Prostate gland (tissue), 2 donors: Measurements from ENCODE around the gene NPB. TPM values are rescaled to one million over a fixed set of nuclear protein-coding genes. Genes with fewer than 3 reads are reported as not detected.

Experiments used
- DNase-seq: peaks from one replicate; pipeline ENCODE4 v3.0.0-alpha.2; 2019; ENCODE audit warnings: low spot score
- H3K27ac ChIP-seq, 2 donors: fragments of 200-600 bp; sonication (generic); 2 replicates each; pipeline ENCODE4 v1.5.1; 2017 to 2019
- H3K27me3 ChIP-seq: fragments of 200-600 bp; sonication (generic); replicated peaks from 2 replicates; pipeline ENCODE4 v1.5.1; 2019; ENCODE audit not compliant: insufficient read depth
- H3K36me3 ChIP-seq, 2 donors: fragments of 200-600 bp; sonication (generic); 1 replicate in 1 of 2; 2 replicates in 1 of 2; pipeline versions ENCODE4 v1.5.1 to v1.8.1; 2017 to 2019
- H3K4me1 ChIP-seq: fragments of 200-600 bp; sonication (generic); replicated peaks from 2 replicates; pipeline ENCODE4 v1.5.1; 2019
- H3K4me3 ChIP-seq, 2 donors: fragments of 200-600 bp; sonication (generic); 2 replicates each; pipeline ENCODE4 v1.5.1; 2017 to 2019
- H3K9me3 ChIP-seq: fragments of 200-600 bp; sonication (generic); 2 replicates; pipeline ENCODE4 v1.5.1; 2017
- CTCF ChIP-seq, 4 experiments: fragments of 200-600 bp in 2 of 4; fragments of 450-650 bp in 2 of 4; sonication (generic) in 2 of 4; IDR thresholded peaks; 1 replicate in 3 of 4; 2 replicates in 1 of 4; pipeline ENCODE4 v1.5.1; 2016 to 2019; ENCODE audit warnings: antibody characterized with exemption in 4 of 4, mild to moderate bottlenecking in 2 of 4, moderate library complexity in 2 of 4
- POLR2A ChIP-seq: fragments of 450-650 bp; IDR thresholded peaks from one replicate; pipeline ENCODE4 v1.6.1; 2016; ENCODE audit warnings: antibody characterized with exemption, mild to moderate bottlenecking
- POLR2AphosphoS5 ChIP-seq: sonication (generic); formaldehyde crosslinking; IDR thresholded peaks from one replicate; pipeline ENCODE4 v1.6.1; 2017; ENCODE audit warnings: antibody characterized with exemption
- WGBS: methylation state at CpG from one replicate; pipeline ENCODE4 v1.1.5; 2018; 5-methylcytosine and 5-hydroxymethylcytosine counted together
- intact Hi-C: fragments of 100-400 bp; cut with DNase I; formaldehyde crosslinking; loops from one replicate; pipeline ENCODE4 v1.14.2; 2022
- total RNA-seq, 2 donors: library from RNA; depleted of rRNA; stranded (reverse); fragments of >200 nt; gene quantifications; one replicate each; pipeline ENCODE4 v1.1.0, GENCODE V29; 2016

NPB gene
- total RNA-seq, 2 donors from 2014 or later, result 9.8 to 10.9 TPM

- Histone ChIP-seq H3K4me1 (peaks cover 22% of the 10 kb centered on the region), H3K27me3 (no peaks in the 10 kb centered on the region), H3K9me3 (no peaks in the 10 kb centered on the region), H3K36me3 (no peaks in the 10 kb centered on the region), H3K27ac (peak overlapping the region; percentile 83 to 85), H3K4me3 (peak overlapping the region; percentile 89 to 98)
- TF ChIP-seq CTCF (IDR thresholded peaks at IDR 0.05), result no peak
- intact Hi-C loops, result no loop called here
- 1% methylated on average over 10 of the region's 78 CpGs for WGBS
- DNase-seq, result no peak
Observed at GRCh38 chr17:81927152-81927652, 25.2 kb downstream of the NPB start.

- peaks cover 22% of the 10 kb centered on the region for H3K4me1 ChIP-seq
- intact Hi-C loops, result no loop called here
- no peaks in the 10 kb centered on the region for H3K9me3 ChIP-seq
- H3K27ac ChIP-seq, result peak within 1 kb of the TSS; percentile 83 to 85
- TF ChIP-seq POLR2A (peak; percentile 72), POLR2AphosphoS5 (peak; percentile 93), CTCF (IDR thresholded peaks at IDR 0.05) (peak in 2 of 4 experiments; percentile 26 to 54)
- DNase-seq, result peak; percentile 90
- no peaks in the 10 kb centered on the region for H3K27me3 ChIP-seq
- no peaks in the 10 kb centered on the region for H3K36me3 ChIP-seq
- WGBS, result under 1% methylated on average over 56 of the region's 98 CpGs
- H3K4me3 ChIP-seq, result peak within 1 kb of the TSS; percentile 89 to 98
Observed at GRCh38 chr17:81927653-81928543, 25.9 kb downstream of the NPB start, which contains the start of gene MAFG. Gene MAFG, minus strand, starts transcription at chr17:81927735. Its CDS starts 4,550 bp downstream, at chr17:81923185.

- peaks cover 17% of the 10 kb centered on the region for H3K4me1 ChIP-seq
- no peaks in the 10 kb centered on the region for H3K27me3 ChIP-seq
- peak overlapping the region in 1 of 2 donors; percentile 45 for H3K27ac ChIP-seq
- TF ChIP-seq POLR2AphosphoS5, result no peak
- no peak for TF ChIP-seq POLR2A
- DNase-seq, result no peak
- no peaks in the 10 kb centered on the region for H3K9me3 ChIP-seq
- H3K36me3 ChIP-seq, result no peaks in the 10 kb centered on the region
- WGBS, result 25% methylated on average over 43 of the region's 44 CpGs
- H3K4me3 ChIP-seq, result peak overlapping the region; percentile 89 to 98
- intact Hi-C loops, result no loop called here
Observed at GRCh38 chr17:81928544-81929252, 26.7 kb downstream of the NPB start.

GRCh38 chr17:81929253-81930141 is 27.5 kb downstream of the NPB start:
- TF ChIP-seq CTCF (IDR thresholded peaks at IDR 0.05) (no peak), POLR2AphosphoS5 (no peak), POLR2A (no peak)
- WGBS, result 90% methylated on average over 31 of the region's 31 CpGs
- peaks cover 15% of the 10 kb centered on the region for H3K4me1 ChIP-seq
- intact Hi-C loops, result no loop called here
- no peaks in the 10 kb centered on the region for H3K9me3 ChIP-seq
- no peaks in the 10 kb centered on the region for H3K27me3 ChIP-seq
- H3K36me3 ChIP-seq, result no peaks in the 10 kb centered on the region
- no peak overlapping the region for H3K4me3 ChIP-seq
- no peak for DNase-seq
- H3K27ac ChIP-seq, result no peak overlapping the region
